NB4 (cell line): Measurements from ENCODE around the gene KLRF2.

Experiments used
- DNase-seq: peaks from one replicate; pipeline ENCODE4 v3.0.0; 2010; ENCODE audit warnings: low read depth
- H3K4me3 ChIP-seq: one replicate; pipeline ENCODE4 v1.5.1; 2011; ENCODE audit warnings: mild to moderate bottlenecking, low read depth, low read length, moderate library complexity
- MYC ChIP-seq: IDR thresholded peaks from 2 replicates; pipeline ENCODE4 v1.6.1; 2011; ENCODE audit warnings: low read depth, low read length
- POLR2A ChIP-seq: IDR thresholded peaks from 2 replicates; pipeline ENCODE4 v1.6.1; 2011; ENCODE audit warnings: mild to moderate bottlenecking; ENCODE audit not compliant: insufficient read length; ENCODE audit errors: extremely low read depth
- TF ChIP-seq, protein P1 (sequence below): IDR thresholded peaks from 2 replicates; pipeline ENCODE4 v1.6.1; 2011; ENCODE audit warnings: low read depth, low read length
- TF ChIP-seq, protein P2 (sequence below): IDR thresholded peaks from one replicate; pipeline ENCODE4 v1.5.1; 2012; ENCODE audit warnings: low read depth, low read length

The KLRF2 gene

DNA sequence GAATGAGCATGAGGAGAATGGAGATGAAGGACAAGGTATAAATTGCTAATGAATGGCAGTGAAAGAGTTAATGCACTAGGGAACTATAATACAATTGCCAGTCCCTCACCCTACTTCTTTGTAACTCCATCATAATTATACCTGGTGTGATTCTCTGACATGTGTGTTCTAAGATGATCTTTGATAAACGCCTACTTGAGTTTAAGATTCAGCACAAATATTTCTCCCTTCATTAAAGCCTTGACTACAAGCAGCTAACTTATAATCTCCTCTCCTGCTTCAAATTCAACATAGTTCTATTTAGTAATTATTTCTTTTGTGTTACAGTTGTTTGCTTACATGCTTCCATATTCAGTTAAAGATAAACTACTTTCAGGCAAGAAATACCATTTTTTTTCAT lies 60.5 kb downstream of the KLRF2 start:
- no peak for DNase-seq
- H3K4me3 ChIP-seq = no peak overlapping the region
- TF ChIP-seq POLR2A = no peak
- TF ChIP-seq, protein P1, sequence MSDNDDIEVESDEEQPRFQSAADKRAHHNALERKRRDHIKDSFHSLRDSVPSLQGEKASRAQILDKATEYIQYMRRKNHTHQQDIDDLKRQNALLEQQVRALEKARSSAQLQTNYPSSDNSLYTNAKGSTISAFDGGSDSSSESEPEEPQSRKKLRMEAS = no peak
- TF ChIP-seq, protein P2, sequence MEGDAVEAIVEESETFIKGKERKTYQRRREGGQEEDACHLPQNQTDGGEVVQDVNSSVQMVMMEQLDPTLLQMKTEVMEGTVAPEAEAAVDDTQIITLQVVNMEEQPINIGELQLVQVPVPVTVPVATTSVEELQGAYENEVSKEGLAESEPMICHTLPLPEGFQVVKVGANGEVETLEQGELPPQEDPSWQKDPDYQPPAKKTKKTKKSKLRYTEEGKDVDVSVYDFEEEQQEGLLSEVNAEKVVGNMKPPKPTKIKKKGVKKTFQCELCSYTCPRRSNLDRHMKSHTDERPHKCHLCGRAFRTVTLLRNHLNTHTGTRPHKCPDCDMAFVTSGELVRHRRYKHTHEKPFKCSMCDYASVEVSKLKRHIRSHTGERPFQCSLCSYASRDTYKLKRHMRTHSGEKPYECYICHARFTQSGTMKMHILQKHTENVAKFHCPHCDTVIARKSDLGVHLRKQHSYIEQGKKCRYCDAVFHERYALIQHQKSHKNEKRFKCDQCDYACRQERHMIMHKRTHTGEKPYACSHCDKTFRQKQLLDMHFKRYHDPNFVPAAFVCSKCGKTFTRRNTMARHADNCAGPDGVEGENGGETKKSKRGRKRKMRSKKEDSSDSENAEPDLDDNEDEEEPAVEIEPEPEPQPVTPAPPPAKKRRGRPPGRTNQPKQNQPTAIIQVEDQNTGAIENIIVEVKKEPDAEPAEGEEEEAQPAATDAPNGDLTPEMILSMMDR = no peak

- TF ChIP-seq, protein P1 = no peak
- TF ChIP-seq, protein P2 = no peak
- no peak for TF ChIP-seq POLR2A
- no peak for TF ChIP-seq MYC
- DNase-seq = no peak
Observed at GRCh38 chr12:9943240-9943639, 62.0 kb downstream of the KLRF2 start.

GRCh38 chr12:9944391-9944790 lies 63.1 kb downstream of the KLRF2 start:
- no peak for DNase-seq
- H3K4me3 ChIP-seq = no peak overlapping the region
- TF ChIP-seq, protein P1 = no peak
- TF ChIP-seq, protein P2 = no peak
- TF ChIP-seq MYC (no peak), POLR2A (no peak)

More at GRCh38 chr12:9943240-9943639, 62.0 kb downstream of the KLRF2 start:
- no peak overlapping the region for H3K4me3 ChIP-seq
